H1 (cell line): Measurements from ENCODE around the gene FGGY. TPM values are rescaled to one million over a fixed set of nuclear protein-coding genes. Genes with fewer than 3 reads are reported as not detected.

ENCODE experiments used
- CBX5 ChIP-seq: fragments of 300-800, 300-1000 bp; sonication (generic); IDR thresholded peaks from 2 replicates; pipeline ENCODE4 v1.7.1; 2016; ENCODE audit warnings: antibody characterized with exemption, low read length, low read depth
- CBX8 ChIP-seq: fragments of 300-800, 300-1000 bp; sonication (generic); IDR thresholded peaks from 2 replicates; pipeline ENCODE4 v1.7.1; 2016; ENCODE audit warnings: low read depth, low read length, borderline replicate concordance
- GTF2F1 ChIP-seq: IDR thresholded peaks from 2 replicates; pipeline ENCODE4 v1.6.1; 2012; ENCODE audit warnings: low read depth, low read length, improper control_type of control experiment, borderline replicate concordance
- JUND ChIP-seq: IDR thresholded peaks from 2 replicates; pipeline ENCODE4 v1.6.1; 2011; ENCODE audit warnings: mild to moderate bottlenecking, improper control_type of control experiment, low read length
- NANOG ChIP-seq: IDR thresholded peaks from 2 replicates; pipeline ENCODE4 v1.6.1; 2011; ENCODE audit warnings: low read length, low read depth, mild to moderate bottlenecking, inconsistent platforms; ENCODE audit not compliant: insufficient read depth, poor library complexity, severe bottlenecking
- SP1 ChIP-seq: IDR thresholded peaks from 2 replicates; pipeline ENCODE4 v1.6.1; 2011; ENCODE audit warnings: low read depth, low read length
- TAF7 ChIP-seq: optimal IDR thresholded peaks from 2 replicates; pipeline ENCODE3; 2011; ENCODE audit warnings: low read depth, mild to moderate bottlenecking, inconsistent platforms, low read length, moderate library complexity, borderline replicate concordance
- polyA plus RNA-seq, 7 experiments: library from polyadenylated mRNA; depleted of rRNA in 3 of 7; stranded (reverse) in 5 of 7; unstranded in 2 of 7; fragments of >200 nt in 5 of 7; fragments of 200-250 nt in 2 of 7; gene quantifications; 1 replicate in 5 of 7; 2 replicates in 1 of 7; 4 replicates in 1 of 7; pipeline versions ENCODE4 v1.2.1 to v1.2.3, GENCODE V29; 2011 to 2013; ENCODE audit warnings: missing spikeins in 2 of 7, mixed read lengths in 2 of 7
- total RNA-seq: library from RNA; stranded (reverse); fragmentation: NEBNext Ultra II Directional; extraction: Animal tissue kit (Norgen Biotek cat#: 25700); gene quantifications from 2 replicates; pipeline ENCODE4 v1.2.1, GENCODE V29; 2021
- TF ChIP-seq, protein P1 (sequence below): IDR thresholded peaks from 2 replicates; pipeline ENCODE4 v1.6.1; 2012; ENCODE audit warnings: low read length, inconsistent platforms

Gene FGGY
- total and polyA plus RNA-seq, 2 of the 8 experiments (the other 6 are each of a cell fraction or from before 2014, with no cell fraction given), result 10.3 to 12.5 TPM

DNA sequence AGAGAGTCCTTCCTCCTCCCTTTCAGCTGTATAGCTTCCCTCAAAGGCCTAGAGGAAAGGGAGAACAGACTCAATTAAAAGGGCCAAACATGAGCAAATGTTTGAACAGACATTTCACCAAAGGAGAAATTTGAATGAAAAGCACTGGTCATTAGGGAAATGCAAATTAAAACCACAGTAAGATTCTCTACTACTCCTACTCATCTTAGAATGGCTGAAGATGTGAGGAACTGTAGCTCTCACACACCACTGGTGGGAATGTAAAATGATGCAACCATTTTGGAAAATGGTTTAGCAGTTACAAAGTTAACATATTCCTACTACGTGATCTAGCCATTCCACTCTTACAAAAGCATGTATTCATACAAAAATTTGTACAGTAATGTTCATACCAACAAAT lies 264.9 kb downstream of the FGGY start (continued):
- TF ChIP-seq, protein P1, sequence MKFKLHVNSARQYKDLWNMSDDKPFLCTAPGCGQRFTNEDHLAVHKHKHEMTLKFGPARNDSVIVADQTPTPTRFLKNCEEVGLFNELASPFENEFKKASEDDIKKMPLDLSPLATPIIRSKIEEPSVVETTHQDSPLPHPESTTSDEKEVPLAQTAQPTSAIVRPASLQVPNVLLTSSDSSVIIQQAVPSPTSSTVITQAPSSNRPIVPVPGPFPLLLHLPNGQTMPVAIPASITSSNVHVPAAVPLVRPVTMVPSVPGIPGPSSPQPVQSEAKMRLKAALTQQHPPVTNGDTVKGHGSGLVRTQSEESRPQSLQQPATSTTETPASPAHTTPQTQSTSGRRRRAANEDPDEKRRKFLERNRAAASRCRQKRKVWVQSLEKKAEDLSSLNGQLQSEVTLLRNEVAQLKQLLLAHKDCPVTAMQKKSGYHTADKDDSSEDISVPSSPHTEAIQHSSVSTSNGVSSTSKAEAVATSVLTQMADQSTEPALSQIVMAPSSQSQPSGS, result no peak
- no peak for TF ChIP-seq SP1
- TF ChIP-seq TAF7, result no peak
- TF ChIP-seq GTF2F1, result no peak
- TF ChIP-seq CBX5, result no peak
- TF ChIP-seq JUND, result no peak
- no peak for TF ChIP-seq NANOG
- no peak for TF ChIP-seq CBX8
- TF ChIP-seq, all 59 proteins: peak for 0
